NCI-H146 treated with DMSO at 0.1 percent for 48 hours (cell line): ENCODE data around the gene GPR34.
"Not testable (repeated sequence)": the region's sequence is repeated elsewhere in the genome, so short reads cannot be mapped to it uniquely, and the experiment has no call there.

Experiments used
- DNase-seq: peaks from one replicate; lab custom pipeline; 2025; ENCODE audit not compliant: unreplicated experiment; lab: John Stamatoyannopoulos, UW

GPR34 gene

GRCh38 chrX:41693024-41693423, 4.3 kb downstream of the GPR34 start:
- DNase-seq: no peak

GRCh38 chrX:41695426-41695825, 6.7 kb downstream of the GPR34 start:
- DNase-seq: no peak

GRCh38 chrX:41703574-41704029, 14.8 kb downstream of the GPR34 start:
- DNase-seq: no peak

- no peak for DNase-seq
Observed at GRCh38 chrX:41705042-41705441, 16.3 kb downstream of the GPR34 start.

GRCh38 chrX:41705680-41706374, 17.1 kb downstream of the GPR34 start:
- no peak for DNase-seq

GRCh38 chrX:41707218-41707617, 18.4 kb downstream of the GPR34 start:
- DNase-seq: no peak

- no peak for DNase-seq
Observed at GRCh38 chrX:41708486-41708885, 19.7 kb downstream of the GPR34 start.

- DNase-seq: no peak
Observed at GRCh38 chrX:41711021-41711667, 22.4 kb downstream of the GPR34 start.

GRCh38 chrX:41716222-41716621, 27.4 kb downstream of the GPR34 start:
- DNase-seq: no peak

- no peak for DNase-seq
Observed at GRCh38 chrX:41716767-41717473, 28.1 kb downstream of the GPR34 start.

GRCh38 chrX:41718481-41719235, 29.9 kb downstream of the GPR34 start:
- no peak for DNase-seq

- DNase-seq: not testable (repeated sequence)
Observed at GRCh38 chrX:41719610-41720009, 30.8 kb downstream of the GPR34 start.

- no peak for DNase-seq
Observed at GRCh38 chrX:41720125-41720779, 31.5 kb downstream of the GPR34 start.

GRCh38 chrX:41721590-41721989, 32.8 kb downstream of the GPR34 start:
- DNase-seq: no peak

- no peak for DNase-seq
Observed at GRCh38 chrX:41722214-41722613, 33.4 kb downstream of the GPR34 start.

GRCh38 chrX:41722816-41723618, 34.2 kb downstream of the GPR34 start:
- DNase-seq: no peak

- no peak for DNase-seq
Observed at GRCh38 chrX:41723826-41724225, 35.1 kb downstream of the GPR34 start, which contains the start of gene GPR82. TSS of gene GPR82 (plus strand) at chrX:41724181. CDS start at chrX:41727027, 2,846 bp downstream.

- DNase-seq: no peak
Observed at GRCh38 chrX:41728125-41728524, 39.4 kb downstream of the GPR34 start.

- no peak for DNase-seq
Observed at GRCh38 chrX:41730081-41730480, 41.3 kb downstream of the GPR34 start.

GRCh38 chrX:41732260-41732659, 43.5 kb downstream of the GPR34 start:
- no peak for DNase-seq
